ENCODE results near the gene KCNC4.

DNA sequence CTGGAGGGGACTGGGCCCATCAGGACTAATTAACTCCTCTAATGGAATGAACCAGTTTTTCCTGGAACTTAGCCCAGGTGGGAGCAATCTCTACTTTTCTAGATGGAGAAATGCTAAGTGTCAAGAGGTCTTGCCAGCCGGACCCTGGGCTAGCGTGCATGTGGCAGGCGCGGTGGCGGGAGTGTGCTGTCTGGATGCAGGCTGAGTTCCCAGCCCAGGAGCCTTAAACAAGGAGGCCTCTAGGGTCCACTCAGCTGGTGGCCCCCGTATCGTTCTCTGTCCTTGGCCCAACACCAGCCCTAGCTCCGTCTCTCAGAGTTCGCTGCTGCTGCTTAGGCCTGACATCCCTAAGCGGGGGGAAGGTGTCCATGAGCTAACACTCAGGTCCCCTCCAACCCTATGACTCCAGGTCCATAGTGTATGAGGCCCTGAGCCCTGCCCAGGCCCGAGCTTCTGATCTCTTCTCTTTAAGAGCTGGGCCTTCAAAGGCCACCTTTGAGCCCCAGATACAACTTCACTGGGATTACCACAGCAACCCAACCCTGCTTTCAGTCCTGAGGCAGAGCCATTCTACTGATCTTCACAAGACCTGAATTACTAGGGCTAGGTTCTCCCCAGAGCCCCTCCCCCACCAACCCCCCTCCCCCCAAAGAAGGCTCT, 3.7 kb upstream of the KCNC4 start:
- TF ChIP-seq CTCF (IDR thresholded peaks at IDR 0.05) (no peak), POLR2A (IDR thresholded peaks at IDR 0.05) (no peak)

Measured in body of pancreas (tissue), 4 donors.